Panc1 (cell line): ENCODE data around the gene CTSS.
"Not testable (repeated sequence)": the region's sequence is repeated elsewhere in the genome, so short reads cannot be mapped to it uniquely, and the experiment has no call there.

ENCODE experiments used
- POLR2AphosphoS5 ChIP-seq: IDR thresholded peaks from 2 replicates; pipeline ENCODE4 v1.6.1; 2012; ENCODE audit warnings: mild to moderate bottlenecking, low read depth, low read length, moderate library complexity
- SIN3A ChIP-seq: IDR thresholded peaks from 2 replicates; pipeline ENCODE4 v1.6.1; 2012; ENCODE audit warnings: low read depth, mild to moderate bottlenecking, low read length, moderate library complexity, borderline replicate concordance; ENCODE audit not compliant: insufficient read depth
- TF ChIP-seq, protein P1 (sequence below): fragments of 450-650 bp; IDR thresholded peaks from 2 replicates; pipeline ENCODE4 v1.5.1; 2017; ENCODE audit warnings: mild to moderate bottlenecking
- TF ChIP-seq, protein P2 (sequence below), 2 experiments: IDR thresholded peaks; 2 replicates each; pipeline ENCODE4 v1.6.1; 2011 to 2012; ENCODE audit warnings: low read depth in 2 of 2, control low read depth in 1 of 2, low read length in 1 of 2, mild to moderate bottlenecking in 1 of 2, moderate library complexity in 1 of 2; ENCODE audit not compliant: insufficient read depth in 1 of 2

DNA sequence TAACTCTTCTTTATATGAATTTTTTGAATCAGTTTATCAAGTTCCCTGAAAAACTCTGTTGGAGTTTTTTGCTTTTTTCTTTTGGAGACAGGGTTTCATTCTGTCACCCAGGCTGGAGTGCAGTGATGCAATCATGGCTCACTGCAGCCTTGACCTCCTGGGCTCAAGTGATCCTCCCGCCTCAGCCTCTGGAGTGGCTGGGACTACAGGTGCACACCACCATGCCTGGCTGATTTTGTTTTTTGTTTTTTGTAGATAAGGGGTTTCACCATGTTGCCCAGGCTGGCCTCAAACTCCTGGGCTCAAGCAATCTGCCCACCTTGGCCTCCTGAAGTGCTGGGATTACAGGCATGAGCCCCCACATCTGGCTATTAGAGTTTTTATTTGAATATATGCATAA, 2.1 kb upstream of the CTSS start:
- TF ChIP-seq, protein P1, sequence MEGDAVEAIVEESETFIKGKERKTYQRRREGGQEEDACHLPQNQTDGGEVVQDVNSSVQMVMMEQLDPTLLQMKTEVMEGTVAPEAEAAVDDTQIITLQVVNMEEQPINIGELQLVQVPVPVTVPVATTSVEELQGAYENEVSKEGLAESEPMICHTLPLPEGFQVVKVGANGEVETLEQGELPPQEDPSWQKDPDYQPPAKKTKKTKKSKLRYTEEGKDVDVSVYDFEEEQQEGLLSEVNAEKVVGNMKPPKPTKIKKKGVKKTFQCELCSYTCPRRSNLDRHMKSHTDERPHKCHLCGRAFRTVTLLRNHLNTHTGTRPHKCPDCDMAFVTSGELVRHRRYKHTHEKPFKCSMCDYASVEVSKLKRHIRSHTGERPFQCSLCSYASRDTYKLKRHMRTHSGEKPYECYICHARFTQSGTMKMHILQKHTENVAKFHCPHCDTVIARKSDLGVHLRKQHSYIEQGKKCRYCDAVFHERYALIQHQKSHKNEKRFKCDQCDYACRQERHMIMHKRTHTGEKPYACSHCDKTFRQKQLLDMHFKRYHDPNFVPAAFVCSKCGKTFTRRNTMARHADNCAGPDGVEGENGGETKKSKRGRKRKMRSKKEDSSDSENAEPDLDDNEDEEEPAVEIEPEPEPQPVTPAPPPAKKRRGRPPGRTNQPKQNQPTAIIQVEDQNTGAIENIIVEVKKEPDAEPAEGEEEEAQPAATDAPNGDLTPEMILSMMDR = not testable (repeated sequence)
- TF ChIP-seq, protein P2, sequence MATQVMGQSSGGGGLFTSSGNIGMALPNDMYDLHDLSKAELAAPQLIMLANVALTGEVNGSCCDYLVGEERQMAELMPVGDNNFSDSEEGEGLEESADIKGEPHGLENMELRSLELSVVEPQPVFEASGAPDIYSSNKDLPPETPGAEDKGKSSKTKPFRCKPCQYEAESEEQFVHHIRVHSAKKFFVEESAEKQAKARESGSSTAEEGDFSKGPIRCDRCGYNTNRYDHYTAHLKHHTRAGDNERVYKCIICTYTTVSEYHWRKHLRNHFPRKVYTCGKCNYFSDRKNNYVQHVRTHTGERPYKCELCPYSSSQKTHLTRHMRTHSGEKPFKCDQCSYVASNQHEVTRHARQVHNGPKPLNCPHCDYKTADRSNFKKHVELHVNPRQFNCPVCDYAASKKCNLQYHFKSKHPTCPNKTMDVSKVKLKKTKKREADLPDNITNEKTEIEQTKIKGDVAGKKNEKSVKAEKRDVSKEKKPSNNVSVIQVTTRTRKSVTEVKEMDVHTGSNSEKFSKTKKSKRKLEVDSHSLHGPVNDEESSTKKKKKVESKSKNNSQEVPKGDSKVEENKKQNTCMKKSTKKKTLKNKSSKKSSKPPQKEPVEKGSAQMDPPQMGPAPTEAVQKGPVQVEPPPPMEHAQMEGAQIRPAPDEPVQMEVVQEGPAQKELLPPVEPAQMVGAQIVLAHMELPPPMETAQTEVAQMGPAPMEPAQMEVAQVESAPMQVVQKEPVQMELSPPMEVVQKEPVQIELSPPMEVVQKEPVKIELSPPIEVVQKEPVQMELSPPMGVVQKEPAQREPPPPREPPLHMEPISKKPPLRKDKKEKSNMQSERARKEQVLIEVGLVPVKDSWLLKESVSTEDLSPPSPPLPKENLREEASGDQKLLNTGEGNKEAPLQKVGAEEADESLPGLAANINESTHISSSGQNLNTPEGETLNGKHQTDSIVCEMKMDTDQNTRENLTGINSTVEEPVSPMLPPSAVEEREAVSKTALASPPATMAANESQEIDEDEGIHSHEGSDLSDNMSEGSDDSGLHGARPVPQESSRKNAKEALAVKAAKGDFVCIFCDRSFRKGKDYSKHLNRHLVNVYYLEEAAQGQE (IDR thresholded peaks at IDR 0.05; ENCODE audit: insufficient read depth in 1 of 2, low read depth in 2 of 2, low read length in 1 of 2) = not testable (repeated sequence)
- not testable (repeated sequence) for TF ChIP-seq POLR2AphosphoS5, SIN3A
